Measurements from ENCODE around the gene LRRC8D. TPM values are rescaled to one million over a fixed set of nuclear protein-coding genes. Genes with fewer than 3 reads are reported as not detected.
A peak's percentile ranks its signal among the peaks of the same experiment; 100 is the strongest.

The LRRC8D gene
- total and polyA plus RNA-seq, 2 experiments from 2014 or later, result 23.6 to 48.8 TPM

DNA sequence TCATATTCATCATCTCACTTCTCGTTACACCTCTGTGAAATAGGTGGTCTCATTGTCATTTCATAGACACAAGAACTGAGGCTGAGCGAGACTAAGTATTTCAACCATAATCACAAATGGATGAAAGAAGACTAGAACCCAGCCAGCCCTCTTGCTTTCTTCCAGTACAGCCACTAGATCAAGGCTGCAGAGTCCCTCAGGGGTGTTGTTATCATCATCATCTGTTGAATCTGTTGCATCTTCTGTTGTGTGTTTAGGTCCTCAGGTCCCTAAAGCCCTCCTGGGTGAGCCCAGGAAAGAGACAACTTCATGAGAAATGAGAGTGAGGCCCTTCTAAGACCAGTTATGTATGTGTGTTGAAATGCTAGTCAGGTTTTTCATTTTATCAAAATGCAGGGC lies 87.4 kb downstream of the LRRC8D start:
- Histone ChIP-seq H4K20me1 (replicated peaks; ENCODE audit: insufficient read depth) (no peaks in the 10 kb centered on the region), H3F3A (replicated peaks; ENCODE audit: low read depth) (no peaks in the 10 kb centered on the region), H2AFZ (no peak overlapping the region), H3K36me3 (ENCODE audit: insufficient read depth) (no peaks in the 10 kb centered on the region), H3K27me3 (ENCODE audit: insufficient read depth) (no peaks in the 10 kb centered on the region), H3K79me2 (replicated peaks; ENCODE audit: insufficient read depth) (peaks cover 55% of the 10 kb centered on the region), H3K4me3 (no peak overlapping the region), H3K27ac (ENCODE audit: low read depth) (peak overlapping the region; percentile 96; the same call in 1 of the 2 replicates), H3K4me1 (ENCODE audit: insufficient read depth) (peaks cover 75% of the 10 kb centered on the region), H3K4me2 (no peak overlapping the region), H3K9me2 (ENCODE audit: insufficient read depth) (no peaks in the 10 kb centered on the region)
- Mint-ChIP-seq H3K4me1 (peaks cover 89% of the 10 kb centered on the region), H3K27ac (peak overlapping the region; percentile 82), H3K27me3 (ENCODE audit: insufficient read depth, low read depth, poor library complexity) (peaks cover 16% of the 10 kb centered on the region), H3K36me3 (ENCODE audit: low read depth) (peaks cover 13% of the 10 kb centered on the region; the same call in 2 of the 3 replicates), H3K9me3 (no peaks in the 10 kb centered on the region), H3K4me3 (no peak overlapping the region)
- DNase-seq (ENCODE audit: low spot score), result no peak
- ATAC-seq, result no peak
- TF ChIP-seq EZH2 (IDR thresholded peaks at IDR 0.05; ENCODE audit: low read depth, unreplicated experiment) (no peak), EZH2phosphoT487 (IDR thresholded peaks at IDR 0.05; ENCODE audit: unreplicated experiment) (no peak), CREB1 (CRISPR knock-in tag; IDR thresholded peaks at IDR 0.05; ENCODE audit: low read depth) (no peak), POLR2AphosphoS5 (IDR thresholded peaks at IDR 0.05; ENCODE audit: low read depth) (no peak), STAT1 (IDR thresholded peaks at IDR 0.05; ENCODE audit: unreplicated experiment) (no peak), NANOG (IDR thresholded peaks at IDR 0.05; ENCODE audit: borderline replicate concordance) (no peak), REST (IDR thresholded peaks at IDR 0.05; ENCODE audit: unreplicated experiment) (no peak), JUNB (IDR thresholded peaks at IDR 0.05; ENCODE audit: unreplicated experiment) (no peak), CTCF (conservative IDR thresholded peaks at IDR 0.05; ENCODE audit: low read depth in 2 of 2) (no peak), ZNF331 (CRISPR knock-in tag; IDR thresholded peaks at IDR 0.05; ENCODE audit: low read depth) (no peak), ZNF462 (CRISPR knock-in tag; IDR thresholded peaks at IDR 0.05) (no peak), ZNF114 (CRISPR knock-in tag; IDR thresholded peaks at IDR 0.05) (no peak), ETS1 (IDR thresholded peaks at IDR 0.05) (no peak)
